Activated CD4-positive, alpha-beta T cell treated with anti-CD3 and anti-CD28 coated beads, Interleukin-2, amount 50 U/mL, for 1 hour (primary cell): ENCODE measurements around the gene PCDHGB3.

Experiments used
- DNase-seq: peaks from one replicate; pipeline ENCODE4 v3.0.0-alpha.2; 2020

The PCDHGB3 gene

GRCh38 chr5:141421489-141421855, 51.4 kb downstream of the PCDHGB3 start:
- no peak for DNase-seq
